GM19043 (cell line): ENCODE data around the gene MEGF8.

ENCODE experiments used
- ATAC-seq: cut with Tn5 transposase; IDR thresholded peaks from one replicate; pipeline ENCODE4 v1.9.1; 2021; ENCODE audit warnings: low read depth; ENCODE audit not compliant: unreplicated experiment

The MEGF8 gene

GRCh38 chr19:42303101-42303464 lies 22.4 kb upstream of the MEGF8 start:
- no peak for ATAC-seq

- no peak for ATAC-seq
Observed at GRCh38 chr19:42303876-42304275, 21.6 kb upstream of the MEGF8 start.

GRCh38 chr19:42306646-42307045 lies 18.8 kb upstream of the MEGF8 start:
- ATAC-seq: no peak

- no peak for ATAC-seq
Observed at GRCh38 chr19:42309686-42310085, 15.7 kb upstream of the MEGF8 start.

- no peak for ATAC-seq
Observed at GRCh38 chr19:42311657-42312056, 13.8 kb upstream of the MEGF8 start.

GRCh38 chr19:42312370-42312769 lies 13.1 kb upstream of the MEGF8 start:
- ATAC-seq: no peak

- ATAC-seq: no peak
Observed at GRCh38 chr19:42313096-42313839, 12.2 kb upstream of the MEGF8 start, which contains the start of gene TMEM145. TSS of gene TMEM145 (plus strand) at chr19:42313309. CDS start at chr19:42313377, 68 bp downstream.

- ATAC-seq: no peak
Observed at GRCh38 chr19:42313840-42314755, 11.3 kb upstream of the MEGF8 start.

- ATAC-seq: no peak
Observed at GRCh38 chr19:42315024-42315423, 10.4 kb upstream of the MEGF8 start.

GRCh38 chr19:42316223-42317211 lies 8.9 kb upstream of the MEGF8 start:
- peak; percentile 64 for ATAC-seq

- no peak for ATAC-seq
Observed at GRCh38 chr19:42317535-42317934, 7.9 kb upstream of the MEGF8 start.

GRCh38 chr19:42322305-42322704 lies 3.1 kb upstream of the MEGF8 start:
- no peak for ATAC-seq

- no peak for ATAC-seq
Observed at GRCh38 chr19:42323473-42323851, 2.0 kb upstream of the MEGF8 start.

- ATAC-seq: no peak
Observed at GRCh38 chr19:42323852-42324654, 1.4 kb upstream of the MEGF8 start.

GRCh38 chr19:42324655-42325307 lies 654 bp upstream of the MEGF8 start:
- no peak for ATAC-seq

GRCh38 chr19:42325896-42326771 lies 699 bp downstream of the MEGF8 start:
- ATAC-seq: peak; percentile 11

- ATAC-seq: no peak
Observed at GRCh38 chr19:42326969-42327368, 1.5 kb downstream of the MEGF8 start.

GRCh38 chr19:42327381-42327780 lies 1.9 kb downstream of the MEGF8 start:
- ATAC-seq: no peak
